Measurements from ENCODE around the gene TNFRSF1B.

DNA sequence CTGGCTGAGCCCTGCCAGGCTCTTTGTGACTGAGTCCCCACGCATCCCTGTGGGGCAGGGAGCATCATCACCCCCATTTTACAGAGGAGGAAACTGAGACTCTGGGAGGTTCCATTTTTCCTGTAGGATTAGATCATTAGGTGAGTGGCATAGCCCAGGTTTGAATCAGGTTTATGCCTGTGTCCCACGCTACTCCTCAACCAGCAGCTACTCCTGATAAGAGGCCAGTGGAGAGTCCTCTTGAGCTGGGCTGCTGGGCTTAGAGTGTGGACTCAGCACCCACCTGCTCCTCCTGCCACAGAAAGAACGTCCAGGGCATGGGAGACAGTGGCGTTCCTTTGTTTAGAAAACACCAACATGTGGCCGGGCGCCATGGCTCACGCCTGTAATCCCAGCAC, 30.7 kb downstream of the TNFRSF1B start:
- TF ChIP-seq, protein P1, sequence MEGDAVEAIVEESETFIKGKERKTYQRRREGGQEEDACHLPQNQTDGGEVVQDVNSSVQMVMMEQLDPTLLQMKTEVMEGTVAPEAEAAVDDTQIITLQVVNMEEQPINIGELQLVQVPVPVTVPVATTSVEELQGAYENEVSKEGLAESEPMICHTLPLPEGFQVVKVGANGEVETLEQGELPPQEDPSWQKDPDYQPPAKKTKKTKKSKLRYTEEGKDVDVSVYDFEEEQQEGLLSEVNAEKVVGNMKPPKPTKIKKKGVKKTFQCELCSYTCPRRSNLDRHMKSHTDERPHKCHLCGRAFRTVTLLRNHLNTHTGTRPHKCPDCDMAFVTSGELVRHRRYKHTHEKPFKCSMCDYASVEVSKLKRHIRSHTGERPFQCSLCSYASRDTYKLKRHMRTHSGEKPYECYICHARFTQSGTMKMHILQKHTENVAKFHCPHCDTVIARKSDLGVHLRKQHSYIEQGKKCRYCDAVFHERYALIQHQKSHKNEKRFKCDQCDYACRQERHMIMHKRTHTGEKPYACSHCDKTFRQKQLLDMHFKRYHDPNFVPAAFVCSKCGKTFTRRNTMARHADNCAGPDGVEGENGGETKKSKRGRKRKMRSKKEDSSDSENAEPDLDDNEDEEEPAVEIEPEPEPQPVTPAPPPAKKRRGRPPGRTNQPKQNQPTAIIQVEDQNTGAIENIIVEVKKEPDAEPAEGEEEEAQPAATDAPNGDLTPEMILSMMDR (conservative IDR thresholded peaks at IDR 0.05 in 1 of 2, IDR thresholded peaks at IDR 0.05 in 1 of 2; ENCODE audit: extremely low read depth in 1 of 2, insufficient read depth in 1 of 2, low read depth in 1 of 2, low read length in 2 of 2) = no peak
- TF ChIP-seq EZH2 (IDR thresholded peaks at IDR 0.05; ENCODE audit: borderline replicate concordance, low read length) = no peak
